WTC11 (cell line): ENCODE measurements around the gene GREM1. TPM values are rescaled to one million over a fixed set of nuclear protein-coding genes. Genes with fewer than 3 reads are reported as not detected.

Experiments used
- ATAC-seq: fragments of 200-7000 bp; cut with Tn5 transposase; 2 replicates; pipeline ENCODE4 v1.10.0; 2021; ENCODE audit warnings: mild to moderate bottlenecking, moderate library complexity
- CTCF ChIA-PET: fragments of 300-600 bp; sonication (Branson Sonifier 250); formaldehyde crosslinking; loops from one replicate; lab custom pipeline; 2021; ENCODE audit warnings: antibody characterized with exemption; lab: Charles Lee
- POLR2A ChIA-PET: fragments of 350-600 bp; sonication (Branson Sonifier 250); formaldehyde crosslinking; loops from one replicate; lab custom pipeline; 2021; ENCODE audit warnings: antibody characterized with exemption; lab: Charles Lee
- DNase-seq: peaks from one replicate; pipeline ENCODE4 v3.0.0; 2021; ENCODE audit warnings: low spot score
- H3K27ac Mint-ChIP-seq: 2 replicates; pipeline ENCODE4 v1.8.0; 2021; ENCODE audit warnings: mixed read lengths
- H3K27me3 Mint-ChIP-seq: 2 replicates; pipeline ENCODE4 v1.8.0; 2021; ENCODE audit warnings: low read depth, mild to moderate bottlenecking, moderate library complexity, mixed read lengths
- H3K36me3 Mint-ChIP-seq: 2 replicates; pipeline ENCODE4 v1.8.0; 2021; ENCODE audit warnings: mixed read lengths
- H3K4me1 Mint-ChIP-seq: 2 replicates; pipeline ENCODE4 v1.8.0; 2022; ENCODE audit warnings: mixed read lengths
- H3K4me3 Mint-ChIP-seq: 2 replicates; pipeline ENCODE4 v1.8.0; 2021; ENCODE audit warnings: mild to moderate bottlenecking, moderate library complexity, mixed read lengths
- H3K9me3 Mint-ChIP-seq: 2 replicates; pipeline ENCODE4 v1.8.0; 2021; ENCODE audit warnings: mixed read lengths
- ATF1 ChIP-seq: sonication (generic); formaldehyde crosslinking; IDR thresholded peaks from 2 replicates; pipeline ENCODE4 v1.8.1; 2023; ENCODE audit warnings: mild to moderate bottlenecking, moderate library complexity, missing genetic modification reagents
- CREM ChIP-seq: sonication (generic); formaldehyde crosslinking; IDR thresholded peaks from 2 replicates; pipeline ENCODE4 v1.8.1; 2022; ENCODE audit warnings: mild to moderate bottlenecking, missing genetic modification reagents, moderate library complexity
- EMX1 ChIP-seq: fragments of 250-450 bp; sonication (Bioruptor Pico); IDR thresholded peaks from 2 replicates; pipeline ENCODE4 v1.8.0; 2021; ENCODE audit warnings: mild to moderate bottlenecking
- FOXJ3 ChIP-seq: sonication (generic); formaldehyde crosslinking; IDR thresholded peaks from 2 replicates; pipeline ENCODE4 v1.9.0; 2021; ENCODE audit warnings: missing genetic modification reagents, mild to moderate bottlenecking, borderline replicate concordance
- GABPB1 ChIP-seq: sonication (generic); formaldehyde crosslinking; IDR thresholded peaks from 2 replicates; pipeline ENCODE4 v1.8.1; 2023; ENCODE audit warnings: mild to moderate bottlenecking, missing genetic modification reagents
- JUN ChIP-seq: sonication (generic); formaldehyde crosslinking; IDR thresholded peaks from 2 replicates; pipeline ENCODE4 v1.8.0; 2023; ENCODE audit warnings: mild to moderate bottlenecking, missing genetic modification reagents
- PRRX2 ChIP-seq: fragments of 250-450 bp; sonication (Bioruptor Pico); IDR thresholded peaks from 2 replicates; pipeline ENCODE4 v1.8.0; 2021; ENCODE audit warnings: mild to moderate bottlenecking
- SMAD3 ChIP-seq: sonication (generic); formaldehyde crosslinking; IDR thresholded peaks from 2 replicates; pipeline ENCODE4 v1.8.0; 2022; ENCODE audit warnings: missing genetic modification reagents, mild to moderate bottlenecking, borderline replicate concordance
- SMAD4 ChIP-seq: sonication (generic); formaldehyde crosslinking; IDR thresholded peaks from 2 replicates; pipeline ENCODE4 v1.8.0; 2022; ENCODE audit warnings: mild to moderate bottlenecking, missing genetic modification reagents
- TEAD1 ChIP-seq: sonication (generic); formaldehyde crosslinking; IDR thresholded peaks from 2 replicates; pipeline ENCODE4 v1.8.0; 2022; ENCODE audit warnings: mild to moderate bottlenecking, missing genetic modification reagents
- total RNA-seq: library from RNA; stranded (reverse); gene quantifications from 3 replicates; pipeline ENCODE4 v1.2.3, GENCODE V29; 2021
- TF ChIP-seq, protein P1 (sequence below): sonication (generic); formaldehyde crosslinking; IDR thresholded peaks from 2 replicates; pipeline ENCODE4 v1.8.1; 2022; ENCODE audit warnings: mild to moderate bottlenecking, missing genetic modification reagents, moderate library complexity, borderline replicate concordance
- TF ChIP-seq, protein P2 (sequence below): fragments of 250-450 bp; sonication (Bioruptor Pico); IDR thresholded peaks from 2 replicates; pipeline ENCODE4 v1.8.0; 2021; ENCODE audit warnings: mild to moderate bottlenecking
- TF ChIP-seq, protein P3 (sequence below): sonication (generic); formaldehyde crosslinking; IDR thresholded peaks from 2 replicates; pipeline ENCODE4 v1.8.1; 2022; ENCODE audit warnings: mild to moderate bottlenecking, moderate library complexity, missing genetic modification reagents
- TF ChIP-seq, protein P4 (sequence below): sonication (generic); formaldehyde crosslinking; conservative IDR thresholded peaks from 2 replicates; pipeline ENCODE4 v1.8.1; 2022; ENCODE audit warnings: mild to moderate bottlenecking, missing genetic modification reagents
- TF ChIP-seq, protein P5 (sequence below): fragments of 250-450 bp; sonication (Bioruptor Pico); IDR thresholded peaks from 2 replicates; pipeline ENCODE4 v1.9.0; 2021; ENCODE audit warnings: moderate library complexity, mild to moderate bottlenecking, inconsistent platforms, borderline replicate concordance
- TF ChIP-seq, protein P6 (sequence below): sonication (generic); formaldehyde crosslinking; IDR thresholded peaks from 2 replicates; pipeline ENCODE4 v1.8.0; 2022; ENCODE audit warnings: mild to moderate bottlenecking, missing genetic modification reagents
- TF ChIP-seq, protein P7 (sequence below): fragments of 250-450 bp; sonication (Bioruptor Pico); IDR thresholded peaks from 2 replicates; pipeline ENCODE4 v1.9.0; 2021; ENCODE audit warnings: mild to moderate bottlenecking, borderline replicate concordance
- TF ChIP-seq, protein P8 (sequence below): sonication (generic); formaldehyde crosslinking; IDR thresholded peaks from 2 replicates; pipeline ENCODE4 v1.8.1; 2023; ENCODE audit warnings: mild to moderate bottlenecking, missing genetic modification reagents

The GREM1 gene
- total RNA-seq, 1 experiment from 2014 or later, result 0.59 TPM

DNA sequence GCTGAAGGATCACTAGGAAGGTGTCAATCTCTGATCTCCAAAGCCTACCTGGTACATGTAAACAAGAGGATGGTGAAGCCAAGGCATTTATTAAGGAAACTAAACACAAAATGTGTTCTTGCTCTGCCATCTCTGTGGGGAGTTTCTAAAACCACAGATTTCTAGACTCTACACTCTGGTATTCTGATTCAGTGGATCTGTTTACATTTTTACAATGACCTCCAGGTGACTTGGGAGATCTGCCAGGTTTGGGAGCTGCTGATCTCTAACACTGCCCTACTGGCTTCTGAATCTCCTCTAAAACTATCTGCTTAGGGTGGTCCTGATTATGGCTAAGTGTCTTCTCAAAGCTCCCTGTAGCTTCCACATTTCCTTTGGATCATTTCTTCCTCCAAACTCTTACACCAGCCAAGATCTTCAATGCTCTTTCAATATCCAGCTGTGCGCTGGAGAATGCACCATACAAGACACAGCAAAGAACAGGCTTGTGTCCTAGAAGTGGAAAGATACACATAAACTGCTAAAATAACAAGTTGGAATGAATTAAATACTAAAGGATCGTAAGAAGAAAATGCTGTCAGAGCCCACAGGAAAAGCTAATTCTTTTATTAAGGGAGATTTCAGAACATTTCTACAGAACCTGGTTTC, 72.7 kb downstream of the GREM1 start:
- POLR2A ChIA-PET, result interaction anchor here (0.6 kb wide), 1 partner anchor 45 kb away, joined by 3 read pairs; no protein-coding TSS in a partner anchor
- no peak overlapping the region for H3K4me3 Mint-ChIP-seq
- no peak for ATAC-seq
- no peak overlapping the region for H3K27ac Mint-ChIP-seq
- 0 out of 2 replicates have a peak, but pooled peaks cover 3% of the 10 kb centered on the region for H3K36me3 Mint-ChIP-seq
- TF ChIP-seq, protein P1, sequence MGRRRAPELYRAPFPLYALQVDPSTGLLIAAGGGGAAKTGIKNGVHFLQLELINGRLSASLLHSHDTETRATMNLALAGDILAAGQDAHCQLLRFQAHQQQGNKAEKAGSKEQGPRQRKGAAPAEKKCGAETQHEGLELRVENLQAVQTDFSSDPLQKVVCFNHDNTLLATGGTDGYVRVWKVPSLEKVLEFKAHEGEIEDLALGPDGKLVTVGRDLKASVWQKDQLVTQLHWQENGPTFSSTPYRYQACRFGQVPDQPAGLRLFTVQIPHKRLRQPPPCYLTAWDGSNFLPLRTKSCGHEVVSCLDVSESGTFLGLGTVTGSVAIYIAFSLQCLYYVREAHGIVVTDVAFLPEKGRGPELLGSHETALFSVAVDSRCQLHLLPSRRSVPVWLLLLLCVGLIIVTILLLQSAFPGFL (CRISPR knock-in tag), result no peak
- TF ChIP-seq, protein P2, sequence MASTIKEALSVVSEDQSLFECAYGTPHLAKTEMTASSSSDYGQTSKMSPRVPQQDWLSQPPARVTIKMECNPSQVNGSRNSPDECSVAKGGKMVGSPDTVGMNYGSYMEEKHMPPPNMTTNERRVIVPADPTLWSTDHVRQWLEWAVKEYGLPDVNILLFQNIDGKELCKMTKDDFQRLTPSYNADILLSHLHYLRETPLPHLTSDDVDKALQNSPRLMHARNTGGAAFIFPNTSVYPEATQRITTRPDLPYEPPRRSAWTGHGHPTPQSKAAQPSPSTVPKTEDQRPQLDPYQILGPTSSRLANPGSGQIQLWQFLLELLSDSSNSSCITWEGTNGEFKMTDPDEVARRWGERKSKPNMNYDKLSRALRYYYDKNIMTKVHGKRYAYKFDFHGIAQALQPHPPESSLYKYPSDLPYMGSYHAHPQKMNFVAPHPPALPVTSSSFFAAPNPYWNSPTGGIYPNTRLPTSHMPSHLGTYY (CRISPR knock-in tag), result no peak
- TF ChIP-seq, protein P3, sequence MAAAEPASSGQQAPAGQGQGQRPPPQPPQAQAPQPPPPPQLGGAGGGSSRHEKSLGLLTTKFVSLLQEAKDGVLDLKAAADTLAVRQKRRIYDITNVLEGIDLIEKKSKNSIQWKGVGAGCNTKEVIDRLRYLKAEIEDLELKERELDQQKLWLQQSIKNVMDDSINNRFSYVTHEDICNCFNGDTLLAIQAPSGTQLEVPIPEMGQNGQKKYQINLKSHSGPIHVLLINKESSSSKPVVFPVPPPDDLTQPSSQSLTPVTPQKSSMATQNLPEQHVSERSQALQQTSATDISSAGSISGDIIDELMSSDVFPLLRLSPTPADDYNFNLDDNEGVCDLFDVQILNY (CRISPR knock-in tag), result no peak
- TF ChIP-seq, protein P4, sequence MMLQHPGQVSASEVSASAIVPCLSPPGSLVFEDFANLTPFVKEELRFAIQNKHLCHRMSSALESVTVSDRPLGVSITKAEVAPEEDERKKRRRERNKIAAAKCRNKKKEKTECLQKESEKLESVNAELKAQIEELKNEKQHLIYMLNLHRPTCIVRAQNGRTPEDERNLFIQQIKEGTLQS (CRISPR knock-in tag), result no peak
- TF ChIP-seq PRRX2 (no peak), JUN (CRISPR knock-in tag) (no peak), SMAD4 (CRISPR knock-in tag) (no peak), SMAD3 (CRISPR knock-in tag) (no peak), ATF1 (CRISPR knock-in tag) (no peak), FOXJ3 (CRISPR knock-in tag) (no peak), EMX1 (CRISPR knock-in tag) (no peak), GABPB1 (CRISPR knock-in tag) (no peak), CREM (CRISPR knock-in tag) (no peak), TEAD1 (CRISPR knock-in tag) (no peak)
- TF ChIP-seq, protein P5, sequence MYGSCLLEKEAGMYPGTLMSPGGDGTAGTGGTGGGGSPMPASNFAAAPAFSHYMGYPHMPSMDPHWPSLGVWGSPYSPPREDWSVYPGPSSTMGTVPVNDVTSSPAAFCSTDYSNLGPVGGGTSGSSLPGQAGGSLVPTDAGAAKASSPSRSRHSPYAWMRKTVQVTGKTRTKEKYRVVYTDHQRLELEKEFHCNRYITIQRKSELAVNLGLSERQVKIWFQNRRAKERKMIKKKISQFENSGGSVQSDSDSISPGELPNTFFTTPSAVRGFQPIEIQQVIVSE (CRISPR knock-in tag), result no peak
- TF ChIP-seq, protein P6, sequence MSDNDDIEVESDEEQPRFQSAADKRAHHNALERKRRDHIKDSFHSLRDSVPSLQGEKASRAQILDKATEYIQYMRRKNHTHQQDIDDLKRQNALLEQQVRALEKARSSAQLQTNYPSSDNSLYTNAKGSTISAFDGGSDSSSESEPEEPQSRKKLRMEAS (CRISPR knock-in tag), result no peak
- TF ChIP-seq, protein P7, sequence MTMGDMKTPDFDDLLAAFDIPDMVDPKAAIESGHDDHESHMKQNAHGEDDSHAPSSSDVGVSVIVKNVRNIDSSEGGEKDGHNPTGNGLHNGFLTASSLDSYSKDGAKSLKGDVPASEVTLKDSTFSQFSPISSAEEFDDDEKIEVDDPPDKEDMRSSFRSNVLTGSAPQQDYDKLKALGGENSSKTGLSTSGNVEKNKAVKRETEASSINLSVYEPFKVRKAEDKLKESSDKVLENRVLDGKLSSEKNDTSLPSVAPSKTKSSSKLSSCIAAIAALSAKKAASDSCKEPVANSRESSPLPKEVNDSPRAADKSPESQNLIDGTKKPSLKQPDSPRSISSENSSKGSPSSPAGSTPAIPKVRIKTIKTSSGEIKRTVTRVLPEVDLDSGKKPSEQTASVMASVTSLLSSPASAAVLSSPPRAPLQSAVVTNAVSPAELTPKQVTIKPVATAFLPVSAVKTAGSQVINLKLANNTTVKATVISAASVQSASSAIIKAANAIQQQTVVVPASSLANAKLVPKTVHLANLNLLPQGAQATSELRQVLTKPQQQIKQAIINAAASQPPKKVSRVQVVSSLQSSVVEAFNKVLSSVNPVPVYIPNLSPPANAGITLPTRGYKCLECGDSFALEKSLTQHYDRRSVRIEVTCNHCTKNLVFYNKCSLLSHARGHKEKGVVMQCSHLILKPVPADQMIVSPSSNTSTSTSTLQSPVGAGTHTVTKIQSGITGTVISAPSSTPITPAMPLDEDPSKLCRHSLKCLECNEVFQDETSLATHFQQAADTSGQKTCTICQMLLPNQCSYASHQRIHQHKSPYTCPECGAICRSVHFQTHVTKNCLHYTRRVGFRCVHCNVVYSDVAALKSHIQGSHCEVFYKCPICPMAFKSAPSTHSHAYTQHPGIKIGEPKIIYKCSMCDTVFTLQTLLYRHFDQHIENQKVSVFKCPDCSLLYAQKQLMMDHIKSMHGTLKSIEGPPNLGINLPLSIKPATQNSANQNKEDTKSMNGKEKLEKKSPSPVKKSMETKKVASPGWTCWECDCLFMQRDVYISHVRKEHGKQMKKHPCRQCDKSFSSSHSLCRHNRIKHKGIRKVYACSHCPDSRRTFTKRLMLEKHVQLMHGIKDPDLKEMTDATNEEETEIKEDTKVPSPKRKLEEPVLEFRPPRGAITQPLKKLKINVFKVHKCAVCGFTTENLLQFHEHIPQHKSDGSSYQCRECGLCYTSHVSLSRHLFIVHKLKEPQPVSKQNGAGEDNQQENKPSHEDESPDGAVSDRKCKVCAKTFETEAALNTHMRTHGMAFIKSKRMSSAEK (CRISPR knock-in tag), result no peak
- TF ChIP-seq, protein P8, sequence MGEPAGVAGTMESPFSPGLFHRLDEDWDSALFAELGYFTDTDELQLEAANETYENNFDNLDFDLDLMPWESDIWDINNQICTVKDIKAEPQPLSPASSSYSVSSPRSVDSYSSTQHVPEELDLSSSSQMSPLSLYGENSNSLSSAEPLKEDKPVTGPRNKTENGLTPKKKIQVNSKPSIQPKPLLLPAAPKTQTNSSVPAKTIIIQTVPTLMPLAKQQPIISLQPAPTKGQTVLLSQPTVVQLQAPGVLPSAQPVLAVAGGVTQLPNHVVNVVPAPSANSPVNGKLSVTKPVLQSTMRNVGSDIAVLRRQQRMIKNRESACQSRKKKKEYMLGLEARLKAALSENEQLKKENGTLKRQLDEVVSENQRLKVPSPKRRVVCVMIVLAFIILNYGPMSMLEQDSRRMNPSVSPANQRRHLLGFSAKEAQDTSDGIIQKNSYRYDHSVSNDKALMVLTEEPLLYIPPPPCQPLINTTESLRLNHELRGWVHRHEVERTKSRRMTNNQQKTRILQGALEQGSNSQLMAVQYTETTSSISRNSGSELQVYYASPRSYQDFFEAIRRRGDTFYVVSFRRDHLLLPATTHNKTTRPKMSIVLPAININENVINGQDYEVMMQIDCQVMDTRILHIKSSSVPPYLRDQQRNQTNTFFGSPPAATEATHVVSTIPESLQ (CRISPR knock-in tag), result no peak
- TF ChIP-seq, all 79 proteins: peak for 0
- DNase-seq, result no peak
- peaks cover 6% of the 10 kb centered on the region for H3K9me3 Mint-ChIP-seq
- CTCF ChIA-PET, result no interaction called here
- H3K27me3 Mint-ChIP-seq, result no peaks in the 10 kb centered on the region; the same call in 1 of the 2 replicates
- peaks cover 16% of the 10 kb centered on the region for H3K4me1 Mint-ChIP-seq
